RWPE1 (cell line): ENCODE measurements around the gene RAC2.
A peak's percentile ranks its signal among the peaks of the same experiment; 100 is the strongest.

Experiments used
- CTCF ChIA-PET: fragments of 350-600 bp; sonication (Branson Sonifier 250); formaldehyde crosslinking; extraction: SDS; loops from one replicate; lab custom pipeline; 2021; lab: Yijun Ruan, JAX
- POLR2A ChIA-PET: fragments of 400-600 bp; formaldehyde crosslinking; extraction: SDS; loops from one replicate; lab custom pipeline; 2020; ENCODE audit warnings: antibody characterized with exemption; ENCODE audit not compliant: low non-redundant PET; lab: Yijun Ruan, JAX
- DNase-seq: peaks from one replicate; pipeline ENCODE4 v3.0.0; 2012; ENCODE audit warnings: low spot score
- H3K27ac ChIP-seq: fragments of 450-650 bp; 2 replicates; pipeline ENCODE4 v1.5.1; 2017
- TF ChIP-seq, protein P1 (sequence below): fragments of 450-650 bp; conservative IDR thresholded peaks from 2 replicates; pipeline ENCODE4 v1.5.1; 2017; ENCODE audit warnings: low read depth, mild to moderate bottlenecking

RAC2 gene

DNA sequence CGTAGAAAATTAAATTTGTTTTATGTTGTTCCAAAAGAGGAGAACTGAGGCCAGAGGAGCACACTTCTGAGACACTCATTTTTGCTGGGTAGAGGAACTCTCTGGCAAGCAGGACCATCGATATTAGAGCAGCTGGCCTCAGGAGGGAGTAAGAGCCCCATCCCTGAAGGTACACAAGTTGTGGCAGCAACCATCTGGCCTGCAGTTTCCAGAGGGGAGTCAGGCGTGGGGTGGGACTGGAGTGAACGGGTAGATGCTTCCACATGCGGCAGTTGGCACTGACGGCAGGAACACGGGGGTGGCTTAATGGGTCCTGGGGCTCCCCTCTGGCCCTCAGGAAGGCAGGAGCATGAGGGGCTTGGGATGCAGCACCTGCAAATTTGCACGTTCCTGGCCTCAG lies 18.6 kb downstream of the RAC2 start:
- ChIA-PET CTCF (interaction anchor here (0.6 to 1.7 kb wide), 4 partner anchors 23 to 230 kb away, joined by 4 read pairs; no protein-coding TSS in a partner anchor), POLR2A (interaction anchor here (0.5 to 0.6 kb wide), 2 partner anchors 32 to 720 kb away, joined by 3 to 5 read pairs; no protein-coding TSS in a partner anchor)
- DNase-seq = no peak
- peak overlapping the region; percentile 38 for H3K27ac ChIP-seq
- TF ChIP-seq, protein P1, sequence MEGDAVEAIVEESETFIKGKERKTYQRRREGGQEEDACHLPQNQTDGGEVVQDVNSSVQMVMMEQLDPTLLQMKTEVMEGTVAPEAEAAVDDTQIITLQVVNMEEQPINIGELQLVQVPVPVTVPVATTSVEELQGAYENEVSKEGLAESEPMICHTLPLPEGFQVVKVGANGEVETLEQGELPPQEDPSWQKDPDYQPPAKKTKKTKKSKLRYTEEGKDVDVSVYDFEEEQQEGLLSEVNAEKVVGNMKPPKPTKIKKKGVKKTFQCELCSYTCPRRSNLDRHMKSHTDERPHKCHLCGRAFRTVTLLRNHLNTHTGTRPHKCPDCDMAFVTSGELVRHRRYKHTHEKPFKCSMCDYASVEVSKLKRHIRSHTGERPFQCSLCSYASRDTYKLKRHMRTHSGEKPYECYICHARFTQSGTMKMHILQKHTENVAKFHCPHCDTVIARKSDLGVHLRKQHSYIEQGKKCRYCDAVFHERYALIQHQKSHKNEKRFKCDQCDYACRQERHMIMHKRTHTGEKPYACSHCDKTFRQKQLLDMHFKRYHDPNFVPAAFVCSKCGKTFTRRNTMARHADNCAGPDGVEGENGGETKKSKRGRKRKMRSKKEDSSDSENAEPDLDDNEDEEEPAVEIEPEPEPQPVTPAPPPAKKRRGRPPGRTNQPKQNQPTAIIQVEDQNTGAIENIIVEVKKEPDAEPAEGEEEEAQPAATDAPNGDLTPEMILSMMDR = no peak

DNA sequence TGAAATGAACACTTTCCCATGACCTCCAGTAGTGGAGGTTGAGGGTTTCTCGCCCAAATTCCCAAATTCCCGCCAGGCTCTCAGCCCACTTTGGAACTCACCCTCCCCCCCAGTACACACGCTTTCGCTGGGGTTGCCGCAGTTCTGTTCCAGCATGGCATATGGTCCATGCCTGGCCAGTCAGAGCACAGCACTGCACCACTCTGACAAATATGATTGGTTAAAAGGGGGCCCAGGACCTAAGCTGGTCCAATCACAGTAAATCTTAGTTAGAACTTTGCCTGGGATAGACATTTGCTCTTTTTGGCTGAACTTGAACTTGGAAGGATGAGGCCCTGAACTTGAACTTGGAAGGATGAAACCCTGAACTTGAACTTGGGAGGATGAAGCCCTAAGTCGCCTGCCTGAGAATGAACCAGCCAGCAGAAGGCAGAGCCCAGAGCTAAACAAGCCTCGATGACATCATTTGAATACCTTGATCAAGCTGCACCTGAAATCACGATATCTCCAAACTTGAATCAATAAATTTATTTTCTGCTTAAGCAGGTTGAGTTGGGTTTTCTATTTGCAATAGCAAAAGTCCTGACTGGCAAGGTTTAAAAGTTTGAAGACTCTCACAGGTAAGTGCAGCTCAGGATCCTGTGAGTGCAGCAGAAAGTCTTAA lies 19.2 kb downstream of the RAC2 start:
- no peak overlapping the region for H3K27ac ChIP-seq
- ChIA-PET CTCF (interaction anchor here (0.6 to 1.7 kb wide), 4 partner anchors 24 to 231 kb away, joined by 4 read pairs; no protein-coding TSS in a partner anchor), POLR2A (interaction anchor here (0.5 to 0.6 kb wide), 2 partner anchors 32 to 720 kb away, joined by 3 to 5 read pairs; no protein-coding TSS in a partner anchor)
- TF ChIP-seq, protein P1 = no peak
- DNase-seq = no peak

DNA sequence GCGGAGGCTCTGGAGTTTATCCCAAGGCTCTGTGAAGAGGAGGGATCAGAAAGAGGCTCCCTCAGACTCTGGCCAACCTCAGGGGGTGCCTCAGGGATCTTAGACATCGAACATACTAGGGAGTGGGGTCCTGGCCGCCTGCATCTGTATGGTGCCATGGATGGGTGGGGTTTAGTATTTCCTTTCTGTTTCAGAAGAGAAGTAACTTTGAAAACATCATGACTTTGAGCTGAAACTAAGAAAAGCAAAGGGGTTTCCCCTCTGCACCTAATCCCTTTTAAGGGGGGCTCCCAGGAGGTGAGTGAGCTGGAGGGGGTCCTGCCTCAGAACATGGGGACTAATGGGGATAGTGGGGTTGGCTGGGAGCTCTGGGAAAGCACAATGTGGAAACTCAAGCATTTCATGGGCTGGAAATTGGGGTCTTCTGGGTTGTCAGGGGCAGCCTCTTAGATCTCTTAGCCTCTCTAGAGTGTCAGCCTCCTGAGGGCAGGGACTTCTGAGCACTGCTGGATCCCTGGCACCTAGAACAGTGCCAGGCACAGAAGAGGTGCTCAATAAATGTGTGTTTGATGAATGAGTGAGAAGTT lies 20.0 kb downstream of the RAC2 start:
- no peak overlapping the region for H3K27ac ChIP-seq
- POLR2A ChIA-PET = no interaction called here
- no peak for DNase-seq
- CTCF ChIA-PET = no interaction called here
- TF ChIP-seq, protein P1 = no peak

DNA sequence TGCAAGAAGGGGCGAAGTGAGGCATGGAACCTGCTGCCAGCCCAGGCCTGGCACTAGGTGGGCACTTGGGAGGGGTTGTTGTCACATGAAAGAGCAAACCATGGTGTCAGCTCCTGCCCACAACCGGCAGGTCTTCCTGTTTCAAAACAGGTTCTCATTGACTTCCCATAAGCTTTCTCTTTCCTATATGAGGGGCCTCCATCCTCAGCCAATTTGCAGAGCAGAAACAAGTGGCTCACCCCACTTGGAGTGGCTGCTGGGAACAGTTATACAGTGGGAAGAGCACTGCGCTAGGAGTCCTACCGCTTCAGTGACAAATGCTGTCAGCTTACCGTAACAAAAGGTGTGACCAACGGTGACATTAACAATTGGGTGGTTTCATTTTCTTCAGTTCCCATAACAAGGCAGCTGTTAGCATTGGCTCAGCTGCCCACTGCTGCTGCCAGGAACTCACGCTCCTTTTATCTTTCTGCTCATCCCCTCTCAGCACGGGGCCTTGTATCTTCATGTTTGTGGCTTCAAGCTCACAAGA lies 21.6 kb downstream of the RAC2 start:
- ChIA-PET CTCF (no interaction called here), POLR2A (no interaction called here)
- DNase-seq = no peak
- TF ChIP-seq, protein P1 = no peak
- no peak overlapping the region; the same call in 1 of the 2 replicates for H3K27ac ChIP-seq

DNA sequence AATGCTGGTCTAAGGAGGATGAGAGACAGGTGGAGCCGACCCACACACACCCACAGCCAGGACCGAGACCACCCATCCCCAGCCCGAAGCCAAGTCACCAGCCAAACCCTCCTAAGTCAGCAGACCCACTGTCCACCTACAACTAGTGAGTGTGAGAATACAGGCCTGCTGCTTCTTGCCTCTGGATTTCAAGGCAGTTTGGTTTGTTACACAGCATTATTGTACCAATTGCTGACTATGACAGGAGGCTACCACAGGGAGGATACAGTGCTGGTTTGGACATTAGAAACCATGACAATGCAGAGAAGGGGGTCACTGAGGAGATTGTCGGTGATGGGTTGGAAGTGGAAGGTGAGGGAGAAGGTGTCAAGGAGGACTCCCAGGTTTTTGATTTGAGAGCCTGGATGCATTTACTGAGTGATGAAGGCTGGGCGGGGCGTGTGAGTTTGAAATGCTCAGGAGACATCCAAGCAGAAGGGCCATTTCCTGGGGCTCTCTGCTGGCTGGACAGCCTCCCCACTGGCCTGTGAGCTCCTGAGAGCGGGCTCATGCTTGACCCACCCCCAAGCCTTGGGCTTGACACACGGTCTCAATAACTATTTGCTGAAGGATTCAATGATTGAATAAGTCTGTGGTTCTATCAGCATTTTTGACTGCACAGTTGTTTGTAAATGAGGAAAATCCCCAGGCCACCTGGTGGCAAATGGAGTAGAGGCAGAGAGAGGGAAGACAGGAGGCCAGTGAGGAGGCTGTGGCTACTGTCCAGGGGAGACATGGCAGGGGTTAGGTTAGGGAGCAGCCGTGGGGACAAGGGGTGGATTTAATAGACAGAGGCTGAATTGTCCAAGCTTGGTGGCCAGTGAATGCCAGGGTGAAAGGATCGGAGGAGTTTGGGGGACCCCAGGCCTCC lies 22.4 kb downstream of the RAC2 start:
- DNase-seq = no peak
- TF ChIP-seq, protein P1 = no peak
- ChIA-PET POLR2A (no interaction called here), CTCF (no interaction called here)
- no peak overlapping the region; the same call in 1 of the 2 replicates for H3K27ac ChIP-seq

DNA sequence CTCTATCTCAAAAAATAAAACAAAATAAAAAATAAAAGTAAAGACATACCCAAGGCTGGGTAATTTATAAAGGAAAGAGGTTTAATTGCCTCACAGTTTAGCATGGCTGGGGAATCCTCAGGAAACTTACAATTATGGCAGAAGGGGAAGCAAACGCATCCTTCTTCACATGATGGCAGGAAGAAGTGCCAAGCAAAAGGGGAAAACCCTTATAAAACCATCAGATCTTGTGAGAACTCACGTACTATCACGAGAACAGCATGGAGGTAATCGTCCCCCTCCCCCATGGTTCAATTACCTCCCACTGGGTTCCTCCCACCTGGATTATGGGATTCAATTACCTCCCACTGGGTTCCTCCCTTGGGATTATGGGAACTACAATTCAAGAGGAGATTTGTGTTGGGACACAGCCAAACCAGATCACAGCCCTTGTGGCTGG lies 23.5 kb downstream of the RAC2 start:
- TF ChIP-seq, protein P1 = no peak
- POLR2A ChIA-PET = no interaction called here
- no peak for DNase-seq
- H3K27ac ChIP-seq = no peak overlapping the region
- CTCF ChIA-PET = no interaction called here
